Cardiac fibroblast (primary cell): ENCODE data around the gene A2ML1.

Experiments
- DNase-seq, 2 donors: peaks; one replicate each; pipeline versions ENCODE4 v3.0.0 to v3.0.0-alpha.2; 2010; ENCODE audit warnings: low read depth in 2 of 2
- H3K4me3 ChIP-seq, 2 donors: replicated peaks in 1 of 2; 1 replicate in 1 of 2; 2 replicates in 1 of 2; pipeline ENCODE4 v1.5.1; 2011; ENCODE audit warnings: low read depth in 2 of 2, low read length in 2 of 2, mild to moderate bottlenecking in 2 of 2, moderate library complexity in 1 of 2
- TF ChIP-seq, protein P1 (sequence below): IDR thresholded peaks from one replicate; pipeline ENCODE4 v1.5.1; 2011; ENCODE audit warnings: low read depth, mild to moderate bottlenecking, low read length, inconsistent platforms

A2ML1 gene

DNA sequence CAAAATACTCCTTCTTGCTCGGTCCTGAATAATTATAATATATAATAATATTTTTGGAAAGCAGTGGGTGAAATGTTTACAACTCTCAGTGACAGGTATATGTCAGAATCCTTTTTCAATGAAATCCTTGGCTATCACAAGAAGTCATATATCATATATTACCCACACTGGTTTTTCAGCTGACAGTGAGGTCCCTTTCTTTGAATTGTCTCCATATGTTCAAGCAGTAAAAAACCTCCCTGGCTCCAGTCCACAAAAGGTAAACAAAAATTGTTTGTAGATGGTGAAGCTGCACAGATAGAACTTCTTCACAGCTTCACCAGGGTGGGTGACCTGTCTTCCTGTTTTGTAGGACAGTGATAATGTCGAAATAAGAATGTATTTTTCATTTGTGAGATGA is 44.0 kb downstream of the A2ML1 start:
- DNase-seq = no peak
- no peak overlapping the region for H3K4me3 ChIP-seq
- TF ChIP-seq, protein P1, sequence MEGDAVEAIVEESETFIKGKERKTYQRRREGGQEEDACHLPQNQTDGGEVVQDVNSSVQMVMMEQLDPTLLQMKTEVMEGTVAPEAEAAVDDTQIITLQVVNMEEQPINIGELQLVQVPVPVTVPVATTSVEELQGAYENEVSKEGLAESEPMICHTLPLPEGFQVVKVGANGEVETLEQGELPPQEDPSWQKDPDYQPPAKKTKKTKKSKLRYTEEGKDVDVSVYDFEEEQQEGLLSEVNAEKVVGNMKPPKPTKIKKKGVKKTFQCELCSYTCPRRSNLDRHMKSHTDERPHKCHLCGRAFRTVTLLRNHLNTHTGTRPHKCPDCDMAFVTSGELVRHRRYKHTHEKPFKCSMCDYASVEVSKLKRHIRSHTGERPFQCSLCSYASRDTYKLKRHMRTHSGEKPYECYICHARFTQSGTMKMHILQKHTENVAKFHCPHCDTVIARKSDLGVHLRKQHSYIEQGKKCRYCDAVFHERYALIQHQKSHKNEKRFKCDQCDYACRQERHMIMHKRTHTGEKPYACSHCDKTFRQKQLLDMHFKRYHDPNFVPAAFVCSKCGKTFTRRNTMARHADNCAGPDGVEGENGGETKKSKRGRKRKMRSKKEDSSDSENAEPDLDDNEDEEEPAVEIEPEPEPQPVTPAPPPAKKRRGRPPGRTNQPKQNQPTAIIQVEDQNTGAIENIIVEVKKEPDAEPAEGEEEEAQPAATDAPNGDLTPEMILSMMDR = no peak

DNA sequence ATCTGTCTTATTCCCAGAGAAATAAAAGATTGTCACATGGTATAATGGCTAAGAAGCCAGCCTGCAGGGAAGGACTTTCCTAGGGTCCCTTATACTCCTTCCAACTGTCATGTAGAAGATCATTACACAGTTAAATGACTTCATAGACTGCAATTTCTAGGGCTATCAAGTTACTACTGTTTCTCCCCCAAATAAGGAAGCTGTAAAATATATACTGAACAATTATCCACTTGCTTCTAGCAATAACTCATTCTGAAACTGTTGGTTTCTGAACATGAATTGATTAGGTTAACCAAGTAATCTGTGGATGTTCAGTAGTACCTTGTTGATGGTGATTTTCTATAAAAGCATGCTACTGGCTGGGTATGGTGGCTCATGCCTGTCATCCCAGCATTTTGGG is 44.6 kb downstream of the A2ML1 start:
- no peak overlapping the region for H3K4me3 ChIP-seq
- DNase-seq = no peak
- TF ChIP-seq, protein P1 = no peak

DNA sequence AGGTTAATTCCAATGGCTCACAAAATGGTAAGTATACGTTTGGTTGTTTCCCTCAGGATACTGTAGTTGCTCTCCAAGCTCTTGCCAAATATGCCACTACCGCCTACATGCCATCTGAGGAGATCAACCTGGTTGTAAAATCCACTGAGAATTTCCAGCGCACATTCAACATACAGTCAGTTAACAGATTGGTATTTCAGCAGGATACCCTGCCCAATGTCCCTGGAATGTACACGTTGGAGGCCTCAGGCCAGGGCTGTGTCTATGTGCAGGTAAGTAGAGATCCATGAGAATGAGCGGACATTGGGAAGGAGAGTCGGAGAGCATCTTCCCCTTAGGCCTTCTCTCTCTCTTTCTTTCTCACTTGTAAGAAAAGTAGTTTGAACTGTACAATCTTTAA is 45.4 kb downstream of the A2ML1 start:
- DNase-seq = no peak

DNA sequence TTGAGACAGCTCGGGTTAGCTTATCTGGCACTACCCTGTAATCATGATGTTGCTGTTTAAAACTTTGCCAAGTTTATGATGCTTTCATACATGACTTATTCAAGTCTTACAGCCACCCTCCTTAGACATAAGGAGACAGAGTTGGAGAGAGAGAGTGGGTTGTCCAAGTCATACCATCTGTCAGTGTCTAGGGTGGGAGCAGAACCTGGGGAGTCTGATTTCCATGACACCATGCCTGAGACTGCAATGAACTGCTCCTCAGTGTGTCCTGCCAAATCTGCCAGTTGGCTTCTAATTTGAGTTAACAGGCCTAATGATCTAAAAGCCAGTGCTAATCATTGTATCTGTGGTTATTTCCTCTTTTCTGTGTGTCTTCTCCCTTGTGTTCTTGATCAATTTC is 48.2 kb downstream of the A2ML1 start:
- TF ChIP-seq, protein P1 = no peak
- no peak overlapping the region for H3K4me3 ChIP-seq
- no peak for DNase-seq

More for the DNA sequence above, 45.4 kb downstream of the A2ML1 start:
- TF ChIP-seq, protein P1 = no peak
- no peak overlapping the region for H3K4me3 ChIP-seq

DNA sequence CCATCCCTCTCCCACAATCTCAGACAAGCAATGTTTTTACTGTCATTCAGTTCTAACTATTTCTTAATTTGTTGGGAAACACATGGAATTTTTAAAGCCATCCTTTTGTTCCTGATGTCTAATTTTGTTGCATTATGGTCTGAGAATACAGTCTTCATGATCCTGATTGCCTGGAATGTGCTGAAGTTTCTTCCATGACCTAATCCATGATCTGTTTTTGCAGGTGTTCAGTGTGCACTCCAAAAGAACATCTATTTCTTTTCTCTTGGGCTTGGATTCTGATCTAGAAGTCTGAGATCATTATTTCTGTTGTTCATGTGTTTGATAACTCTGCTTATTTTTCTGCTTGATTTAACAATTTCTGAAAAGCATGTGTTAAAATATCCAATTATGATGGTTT is 48.6 kb downstream of the A2ML1 start:
- DNase-seq = no peak
- TF ChIP-seq, protein P1 = no peak
- no peak overlapping the region for H3K4me3 ChIP-seq

DNA sequence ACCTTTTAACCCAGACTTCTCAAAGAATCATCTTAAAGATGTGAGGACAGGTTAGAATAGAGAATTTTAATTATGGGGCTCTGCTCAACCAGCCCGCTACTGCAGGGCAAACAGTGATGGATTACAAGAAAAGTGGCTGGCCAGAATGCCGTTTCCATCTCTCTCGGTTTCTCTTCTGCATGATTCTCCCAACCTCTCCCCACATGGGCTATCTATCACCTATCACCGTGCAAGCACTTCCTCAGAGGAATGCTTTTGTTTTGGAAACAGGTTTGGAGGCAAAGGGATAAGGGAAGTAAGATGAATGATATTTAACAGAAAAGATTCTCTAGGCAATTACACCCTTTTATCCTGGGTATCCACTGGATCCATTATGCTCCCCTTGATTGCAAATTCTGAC is 54.5 kb downstream of the A2ML1 start:
- TF ChIP-seq, protein P1 = no peak
- DNase-seq = no peak

DNA sequence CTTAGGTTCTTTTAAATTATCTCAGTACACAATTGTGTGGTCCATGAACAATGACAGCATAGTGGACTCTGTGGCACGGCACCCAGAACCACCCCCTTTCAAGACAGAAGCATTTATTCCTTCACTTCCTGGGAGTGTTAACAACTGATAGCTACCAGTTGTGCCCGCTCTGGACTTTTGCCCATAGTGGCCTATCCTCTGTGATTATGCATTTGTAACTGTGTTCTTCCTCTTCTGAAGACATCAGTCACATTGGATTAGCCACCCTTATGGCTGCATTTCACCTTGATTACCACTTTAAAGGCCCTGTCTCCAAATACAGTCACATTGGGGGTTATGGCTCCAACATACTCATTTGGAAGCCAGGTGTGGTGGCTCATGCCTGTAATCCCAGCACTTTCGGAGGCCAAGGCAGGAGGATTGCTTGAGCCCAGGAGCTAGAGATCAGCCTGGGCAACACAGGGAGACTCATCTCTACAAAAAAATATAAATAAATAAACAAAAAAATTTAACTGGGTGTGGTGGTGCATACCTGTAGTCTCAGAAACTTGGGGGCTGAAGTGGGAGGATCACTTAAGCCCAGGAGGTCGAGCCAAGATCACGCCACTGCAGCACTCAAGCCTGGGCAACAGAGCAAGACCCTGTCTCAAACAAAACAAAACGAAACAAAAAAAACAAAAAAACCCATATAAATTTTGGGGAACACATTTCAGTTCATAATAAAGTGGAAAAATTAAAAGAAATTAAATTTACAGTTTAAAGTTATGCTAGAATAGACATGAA is 64.3 kb downstream of the A2ML1 start:
- TF ChIP-seq, protein P1 = no peak
- DNase-seq = no peak

More for the DNA sequence above, 54.5 kb downstream of the A2ML1 start:
- H3K4me3 ChIP-seq = no peak overlapping the region

More for the DNA sequence above, 64.3 kb downstream of the A2ML1 start:
- H3K4me3 ChIP-seq = no peak overlapping the region
